Measurements from ENCODE around the gene DALRD3. TPM values are rescaled to one million over a fixed set of nuclear protein-coding genes. Genes with fewer than 3 reads are reported as not detected.

Gene DALRD3
- total and polyA plus RNA-seq, 4 donors: 7.9 to 10.6 (median 9.3) TPM

- Histone ChIP-seq H3K4me1 (ENCODE audit: control insufficient read depth in 4 of 4, insufficient read depth in 4 of 4, low read length in 3 of 4) (no peaks in the 10 kb centered on the region), H3K9ac (ENCODE audit: low read depth in 1 of 2, low read length in 2 of 2) (no peak overlapping the region), H3K36me3 (ENCODE audit: control insufficient read depth in 4 of 4, insufficient read depth in 3 of 4, low read depth in 1 of 4, low read length in 3 of 4) (peaks cover 9 to 43% (median 35%) of the 10 kb centered on the region in 4 donors), H3K27ac (ENCODE audit: low read depth in 1 of 2, low read length in 2 of 2) (no peak overlapping the region), H3K27me3 (ENCODE audit: control insufficient read depth in 4 of 4, insufficient read depth in 4 of 4, low read length in 3 of 4) (no peaks in the 10 kb centered on the region), H3K9me3 (ENCODE audit: control insufficient read depth in 4 of 4, low read length in 3 of 4) (no peaks in the 10 kb centered on the region), H3K4me3 (ENCODE audit: low read depth in 1 of 3, low read length in 3 of 3) (no peak overlapping the region)
- no peak for TF ChIP-seq ATF3 (IDR thresholded peaks at IDR 0.05)
- no peak for TF ChIP-seq RXRA (IDR thresholded peaks at IDR 0.05)
- TF ChIP-seq HNF4A (conservative IDR thresholded peaks at IDR 0.05): no peak
- TF ChIP-seq YY1 (IDR thresholded peaks at IDR 0.05): no peak
- no peak for TF ChIP-seq NR2F2 (IDR thresholded peaks at IDR 0.05)
- TF ChIP-seq HNF4G (IDR thresholded peaks at IDR 0.05): no peak
- TF ChIP-seq ZBTB33 (IDR thresholded peaks at IDR 0.05): no peak
- TF ChIP-seq FOXA1 (IDR thresholded peaks at IDR 0.05): no peak
- TF ChIP-seq, protein P1, sequence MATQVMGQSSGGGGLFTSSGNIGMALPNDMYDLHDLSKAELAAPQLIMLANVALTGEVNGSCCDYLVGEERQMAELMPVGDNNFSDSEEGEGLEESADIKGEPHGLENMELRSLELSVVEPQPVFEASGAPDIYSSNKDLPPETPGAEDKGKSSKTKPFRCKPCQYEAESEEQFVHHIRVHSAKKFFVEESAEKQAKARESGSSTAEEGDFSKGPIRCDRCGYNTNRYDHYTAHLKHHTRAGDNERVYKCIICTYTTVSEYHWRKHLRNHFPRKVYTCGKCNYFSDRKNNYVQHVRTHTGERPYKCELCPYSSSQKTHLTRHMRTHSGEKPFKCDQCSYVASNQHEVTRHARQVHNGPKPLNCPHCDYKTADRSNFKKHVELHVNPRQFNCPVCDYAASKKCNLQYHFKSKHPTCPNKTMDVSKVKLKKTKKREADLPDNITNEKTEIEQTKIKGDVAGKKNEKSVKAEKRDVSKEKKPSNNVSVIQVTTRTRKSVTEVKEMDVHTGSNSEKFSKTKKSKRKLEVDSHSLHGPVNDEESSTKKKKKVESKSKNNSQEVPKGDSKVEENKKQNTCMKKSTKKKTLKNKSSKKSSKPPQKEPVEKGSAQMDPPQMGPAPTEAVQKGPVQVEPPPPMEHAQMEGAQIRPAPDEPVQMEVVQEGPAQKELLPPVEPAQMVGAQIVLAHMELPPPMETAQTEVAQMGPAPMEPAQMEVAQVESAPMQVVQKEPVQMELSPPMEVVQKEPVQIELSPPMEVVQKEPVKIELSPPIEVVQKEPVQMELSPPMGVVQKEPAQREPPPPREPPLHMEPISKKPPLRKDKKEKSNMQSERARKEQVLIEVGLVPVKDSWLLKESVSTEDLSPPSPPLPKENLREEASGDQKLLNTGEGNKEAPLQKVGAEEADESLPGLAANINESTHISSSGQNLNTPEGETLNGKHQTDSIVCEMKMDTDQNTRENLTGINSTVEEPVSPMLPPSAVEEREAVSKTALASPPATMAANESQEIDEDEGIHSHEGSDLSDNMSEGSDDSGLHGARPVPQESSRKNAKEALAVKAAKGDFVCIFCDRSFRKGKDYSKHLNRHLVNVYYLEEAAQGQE (IDR thresholded peaks at IDR 0.05): no peak
- no peak for TF ChIP-seq TAF1 (conservative IDR thresholded peaks at IDR 0.05)
- no peak for TF ChIP-seq FOXA2 (IDR thresholded peaks at IDR 0.05)
- no peak for TF ChIP-seq CTCF (IDR thresholded peaks at IDR 0.05; ENCODE audit: low read depth, low read length, missing input control)
- TF ChIP-seq, protein P2, sequence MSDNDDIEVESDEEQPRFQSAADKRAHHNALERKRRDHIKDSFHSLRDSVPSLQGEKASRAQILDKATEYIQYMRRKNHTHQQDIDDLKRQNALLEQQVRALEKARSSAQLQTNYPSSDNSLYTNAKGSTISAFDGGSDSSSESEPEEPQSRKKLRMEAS (IDR thresholded peaks at IDR 0.05): no peak
- TF ChIP-seq RAD21 (IDR thresholded peaks at IDR 0.05): no peak
- no peak for TF ChIP-seq GABPA (IDR thresholded peaks at IDR 0.05 in 1 of 2, conservative IDR thresholded peaks at IDR 0.05 in 1 of 2)
- no peak for TF ChIP-seq SP1 (IDR thresholded peaks at IDR 0.05)
- DNase-seq (ENCODE audit: low spot score): no peak
- WGBS: 95% methylated on average over 3 of the region's 3 CpGs
Measured at GRCh38 chr3:49035281-49035680, 16.9 kb upstream of the DALRD3 start.

GRCh38 chr3:49034650-49035049 lies 16.3 kb upstream of the DALRD3 start:
- H3K9me3 ChIP-seq (ENCODE audit: control insufficient read depth in 4 of 4, low read length in 3 of 4): no peaks in the 10 kb centered on the region
- H3K27me3 ChIP-seq (ENCODE audit: control insufficient read depth in 4 of 4, insufficient read depth in 4 of 4, low read length in 3 of 4): no peaks in the 10 kb centered on the region
- H3K36me3 ChIP-seq (ENCODE audit: control insufficient read depth in 4 of 4, insufficient read depth in 3 of 4, low read depth in 1 of 4, low read length in 3 of 4): peaks cover 9 to 38% (median 32%) of the 10 kb centered on the region in 4 donors
- TF ChIP-seq RAD21 (IDR thresholded peaks at IDR 0.05) (no peak), FOXA2 (IDR thresholded peaks at IDR 0.05) (no peak), HNF4G (IDR thresholded peaks at IDR 0.05) (no peak), GABPA (IDR thresholded peaks at IDR 0.05 in 1 of 2, conservative IDR thresholded peaks at IDR 0.05 in 1 of 2) (no peak), YY1 (IDR thresholded peaks at IDR 0.05) (no peak), CTCF (IDR thresholded peaks at IDR 0.05; ENCODE audit: low read depth, low read length, missing input control) (no peak), FOXA1 (IDR thresholded peaks at IDR 0.05) (no peak), SP1 (IDR thresholded peaks at IDR 0.05) (no peak), NR2F2 (IDR thresholded peaks at IDR 0.05) (no peak)
- TF ChIP-seq, protein P2 (IDR thresholded peaks at IDR 0.05): no peak
- TF ChIP-seq, protein P1 (IDR thresholded peaks at IDR 0.05): no peak
- no peak for DNase-seq (ENCODE audit: low spot score)
- no peak overlapping the region for H3K4me3 ChIP-seq (ENCODE audit: low read depth in 1 of 3, low read length in 3 of 3)
- H3K27ac ChIP-seq (ENCODE audit: low read depth in 1 of 2, low read length in 2 of 2): no peak overlapping the region
- 90% methylated on average over 2 of the region's 2 CpGs for WGBS
- H3K9ac ChIP-seq (ENCODE audit: low read depth in 1 of 2, low read length in 2 of 2): no peak overlapping the region
- H3K4me1 ChIP-seq (ENCODE audit: control insufficient read depth in 4 of 4, insufficient read depth in 4 of 4, low read length in 3 of 4): no peaks in the 10 kb centered on the region

Measured in liver (tissue), 9 donors.